ENCODE data around the gene TTLL7.
"Not testable (repeated sequence)": the region's sequence is repeated elsewhere in the genome, so short reads cannot be mapped to it uniquely, and the experiment has no call there.

Gene TTLL7

DNA sequence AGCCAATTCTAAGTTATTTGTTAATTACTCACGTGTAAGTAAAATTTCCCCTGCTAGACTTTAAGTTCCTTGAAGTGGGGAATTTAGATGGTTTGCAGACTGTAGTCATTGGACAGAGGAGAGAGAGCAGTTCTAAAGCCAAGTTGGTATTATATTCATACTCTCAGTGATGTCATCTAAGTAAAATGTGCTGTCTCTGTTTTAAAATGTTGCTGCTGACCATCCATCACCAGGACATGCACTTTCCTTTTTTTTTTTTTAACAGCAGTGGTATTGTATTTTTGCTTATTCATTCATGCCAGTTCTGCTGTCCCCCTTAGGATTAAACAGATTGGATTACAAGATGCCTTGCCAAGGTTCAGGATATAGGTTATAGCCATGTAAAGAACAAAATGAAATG, 2.3 kb downstream of the TTLL7 start:
- DNase-seq (ENCODE audit: low read depth in 2 of 3, low spot score in 2 of 3) = no peak

DNA sequence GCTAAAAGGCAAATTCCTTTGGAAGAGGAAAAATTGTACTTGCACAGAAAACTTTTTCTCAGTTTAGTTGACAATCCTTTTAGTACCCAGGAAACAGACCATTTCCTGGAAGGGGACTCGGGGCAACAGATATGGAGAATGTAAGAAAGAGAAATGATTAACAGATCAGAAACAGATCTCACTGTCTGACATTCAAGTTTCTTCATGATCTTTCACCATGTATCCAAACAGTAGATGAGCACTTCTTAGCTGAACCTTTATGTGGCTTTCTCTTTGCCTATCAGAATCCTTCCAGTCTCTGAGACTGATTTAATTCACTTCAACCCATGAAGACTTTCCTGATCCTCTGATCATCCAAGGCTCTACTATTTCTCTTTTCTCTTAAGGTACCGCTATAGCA, 2.7 kb downstream of the TTLL7 start:
- no peak for DNase-seq (ENCODE audit: low read depth in 2 of 3, low spot score in 2 of 3)

DNA sequence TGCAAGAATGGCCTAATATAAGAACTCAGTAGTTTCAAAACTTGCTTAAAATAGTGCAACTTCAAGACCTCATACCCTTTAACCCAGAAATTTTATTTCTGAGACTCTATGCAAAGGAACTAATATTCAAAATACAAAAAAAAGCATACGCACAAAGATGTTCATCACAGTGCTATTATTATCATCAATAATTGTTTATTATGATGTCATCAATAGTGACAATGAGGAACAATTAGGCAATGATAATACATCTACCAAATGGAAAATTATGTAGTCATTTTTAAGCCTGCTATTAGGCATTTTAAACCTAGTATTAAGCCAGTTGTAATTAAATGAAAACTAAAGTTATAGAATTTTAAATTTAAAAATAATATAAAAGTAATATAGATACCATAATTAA, 3.3 kb downstream of the TTLL7 start:
- DNase-seq (ENCODE audit: low read depth in 2 of 3, low spot score in 2 of 3) = no peak

DNA sequence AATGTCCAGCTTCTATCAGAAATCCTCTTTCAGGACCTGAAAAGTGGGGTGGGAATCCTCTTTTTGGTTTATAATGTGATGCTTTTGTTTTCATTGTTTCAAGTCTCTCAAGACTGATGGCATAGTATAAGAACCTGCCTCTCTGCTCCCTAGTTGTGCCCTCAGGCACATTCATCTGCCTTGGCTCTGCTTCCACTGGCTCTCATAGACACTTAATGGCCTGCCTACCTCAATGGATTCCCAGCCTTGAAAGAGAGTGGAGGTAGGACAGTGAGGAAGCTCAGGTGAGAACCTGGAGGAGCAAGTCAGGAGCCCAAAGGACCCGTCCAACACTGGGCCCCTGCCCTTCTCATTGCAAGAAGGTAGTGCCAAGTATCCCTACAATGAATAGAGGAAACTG, 4.8 kb downstream of the TTLL7 start:
- DNase-seq (ENCODE audit: low read depth in 2 of 3, low spot score in 2 of 3) = no peak

DNA sequence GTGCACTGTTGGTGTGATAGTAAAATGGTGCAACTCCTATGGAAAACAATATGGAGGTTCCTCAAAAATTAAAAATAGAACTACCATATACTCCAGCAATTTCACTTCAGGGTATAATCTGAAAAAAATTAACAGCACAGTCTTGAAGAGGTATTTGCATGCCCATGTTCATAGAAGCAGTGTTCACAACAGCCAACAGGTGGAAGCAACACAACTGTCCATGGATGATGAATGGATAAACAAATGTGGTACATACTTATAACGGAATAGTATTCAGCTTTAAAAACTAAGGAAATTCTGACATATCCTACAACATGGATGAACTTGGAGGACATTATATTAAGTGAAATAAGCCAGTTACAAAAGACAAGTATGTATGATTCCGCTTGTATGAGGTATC, 8.2 kb downstream of the TTLL7 start:
- no peak for DNase-seq (ENCODE audit: low read depth in 2 of 3, low spot score in 2 of 3)

DNA sequence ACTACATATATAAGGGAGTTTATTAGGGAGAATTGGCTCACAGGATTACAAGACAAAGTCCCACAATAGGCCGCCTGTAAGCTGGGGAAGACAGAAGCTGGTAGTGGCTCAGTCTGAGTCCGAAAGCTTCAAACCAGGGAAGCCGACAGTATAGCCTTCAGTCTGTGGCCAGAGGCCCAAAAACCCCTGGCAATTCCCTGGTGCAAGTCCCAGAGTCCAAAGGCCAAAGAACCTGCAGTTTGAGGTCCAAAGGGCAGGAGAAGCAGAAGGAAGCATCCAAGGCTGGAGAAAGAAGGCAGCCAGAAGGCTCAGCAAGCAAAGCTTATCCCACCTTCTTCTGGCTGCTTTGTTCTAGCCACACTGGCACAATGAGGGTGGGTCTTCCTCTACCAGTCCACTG, 13.9 kb downstream of the TTLL7 start:
- DNase-seq (ENCODE audit: low read depth in 2 of 3, low spot score in 2 of 3) = no peak

DNA sequence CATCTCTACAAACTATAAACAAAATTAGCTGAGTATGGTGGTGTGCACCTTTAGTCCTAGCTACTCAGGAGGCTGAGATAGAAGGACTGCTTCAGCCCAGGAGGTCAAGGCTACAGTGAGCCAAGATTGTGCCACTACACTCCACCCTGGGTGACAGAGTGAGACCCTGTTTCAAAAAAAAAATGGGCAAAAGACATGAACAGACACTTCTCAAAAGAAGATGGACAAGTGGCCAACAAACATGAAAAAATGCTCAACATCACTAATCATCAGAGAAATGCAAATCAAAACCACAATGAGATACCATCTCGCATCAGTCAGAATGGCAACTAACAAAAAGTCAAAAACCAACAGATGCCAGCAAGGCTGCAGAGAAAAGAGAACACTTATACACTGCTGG, 15.0 kb downstream of the TTLL7 start:
- not testable (repeated sequence) for DNase-seq (ENCODE audit: low read depth in 2 of 3, low spot score in 2 of 3)

DNA sequence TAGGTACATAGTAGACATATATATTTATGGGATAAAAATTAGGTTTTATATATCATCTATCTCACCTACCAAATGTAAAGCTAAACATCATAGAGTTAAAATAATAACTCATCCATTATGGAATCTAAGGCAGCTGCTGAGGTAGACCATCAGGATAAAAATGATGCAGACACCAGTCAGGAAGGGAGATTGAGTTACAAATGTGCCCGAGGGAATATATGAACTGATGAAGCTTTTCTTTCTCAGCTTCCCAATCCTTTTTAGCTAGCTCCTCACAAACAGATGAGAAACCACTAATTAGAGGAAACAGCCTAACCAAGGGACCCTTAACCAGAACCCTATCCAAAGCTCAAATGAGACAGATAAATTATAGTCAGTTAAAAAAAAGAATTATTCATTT, 20.9 kb downstream of the TTLL7 start:
- DNase-seq (ENCODE audit: low read depth in 2 of 3, low spot score in 2 of 3) = no peak

DNA sequence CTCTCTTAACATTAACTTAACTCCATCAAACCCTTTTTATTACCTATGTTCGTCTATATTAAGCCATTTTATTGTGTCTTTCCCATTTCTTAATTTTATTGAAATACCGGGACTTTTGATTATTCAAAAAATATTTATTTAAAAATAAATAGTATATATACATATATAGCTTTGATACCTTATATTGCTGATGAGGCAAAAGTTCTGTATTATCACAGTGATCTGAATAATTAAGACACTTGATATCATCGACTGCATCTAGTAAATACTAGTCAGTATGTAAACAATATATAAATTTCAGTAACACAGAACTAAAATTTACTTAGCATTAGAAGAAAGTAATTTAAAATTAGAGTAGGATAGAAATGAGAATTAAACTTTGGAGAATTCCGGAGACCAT, 22.0 kb downstream of the TTLL7 start:
- no peak for DNase-seq (ENCODE audit: low read depth in 2 of 3, low spot score in 2 of 3)

DNA sequence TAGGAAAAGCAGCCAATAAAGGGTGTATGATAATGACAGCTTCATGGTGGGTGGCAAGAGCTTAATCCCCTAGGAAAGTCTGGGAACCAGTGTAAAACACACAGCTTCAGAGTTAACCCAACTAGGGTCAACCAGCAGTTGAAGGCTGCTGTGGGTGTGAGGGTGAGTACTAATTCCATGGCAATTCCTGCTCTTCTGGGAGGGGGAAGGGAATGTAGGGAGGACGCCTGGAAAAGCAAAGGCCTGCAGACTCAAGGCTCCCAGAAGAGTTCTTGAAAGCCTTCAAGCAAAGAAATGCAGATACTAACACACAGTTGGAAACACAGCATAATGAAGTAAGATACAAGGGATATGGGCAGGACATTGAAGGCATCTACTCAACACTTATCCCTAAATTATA, 28.1 kb downstream of the TTLL7 start:
- no peak for DNase-seq (ENCODE audit: low read depth in 2 of 3, low spot score in 2 of 3)

DNA sequence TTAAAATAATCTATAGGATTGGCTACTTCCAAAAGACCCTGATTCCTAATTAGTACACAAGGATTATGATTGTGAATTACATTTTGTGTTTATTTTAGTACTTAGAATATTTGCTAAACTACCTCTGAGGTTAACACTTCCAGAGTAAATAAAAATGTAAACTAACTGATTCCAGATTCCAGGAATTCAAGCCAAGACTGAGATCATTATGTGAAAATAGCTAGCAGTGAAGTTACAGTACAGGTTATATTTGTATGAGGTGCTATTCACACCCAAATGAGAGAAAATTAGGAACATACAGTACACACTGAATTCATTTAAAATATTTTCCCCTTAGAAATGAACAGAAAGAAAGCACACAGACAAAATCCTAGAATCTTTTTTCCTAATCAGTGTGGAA, 28.8 kb downstream of the TTLL7 start:
- DNase-seq (ENCODE audit: low read depth in 2 of 3, low spot score in 2 of 3) = no peak

DNA sequence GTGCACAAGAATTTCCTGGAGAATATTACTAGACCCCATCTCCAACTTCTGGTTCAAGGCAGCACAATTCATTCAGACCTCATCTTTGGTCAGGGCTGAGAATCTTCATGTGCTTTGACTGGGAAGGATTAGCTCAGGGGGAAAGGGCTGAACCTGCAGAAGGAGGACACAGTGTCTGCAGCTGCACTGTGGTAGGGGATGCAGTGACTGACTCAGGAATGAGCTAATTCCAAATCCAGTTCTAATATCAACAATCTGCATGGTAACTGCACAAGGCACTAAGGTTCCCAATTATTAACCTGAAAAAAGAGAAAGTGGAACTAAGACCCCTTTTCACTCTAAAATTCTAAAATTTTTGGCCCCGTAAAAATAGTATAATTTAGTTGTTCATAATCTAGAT, 31.6 kb downstream of the TTLL7 start:
- no peak for DNase-seq (ENCODE audit: low read depth in 2 of 3, low spot score in 2 of 3)

DNA sequence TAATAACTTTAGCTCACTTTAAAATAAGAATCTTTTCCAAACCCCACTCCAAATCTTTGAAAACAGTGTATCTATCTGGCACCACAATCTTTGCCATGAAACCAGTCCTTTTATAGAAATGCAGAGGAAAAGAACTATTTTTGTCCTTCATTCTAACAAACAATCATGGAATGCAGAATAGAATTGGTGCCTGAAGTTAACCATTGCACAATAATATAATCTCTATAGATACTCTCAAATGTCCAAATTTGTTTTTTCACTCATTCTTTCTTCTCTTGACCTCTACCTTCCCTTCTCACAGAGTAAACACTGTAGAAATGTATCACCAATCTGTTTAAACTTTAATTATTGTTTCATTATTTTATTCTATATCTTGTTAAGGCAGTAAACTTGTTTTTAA, 34.8 kb downstream of the TTLL7 start:
- DNase-seq (ENCODE audit: low read depth in 2 of 3, low spot score in 2 of 3) = no peak

DNA sequence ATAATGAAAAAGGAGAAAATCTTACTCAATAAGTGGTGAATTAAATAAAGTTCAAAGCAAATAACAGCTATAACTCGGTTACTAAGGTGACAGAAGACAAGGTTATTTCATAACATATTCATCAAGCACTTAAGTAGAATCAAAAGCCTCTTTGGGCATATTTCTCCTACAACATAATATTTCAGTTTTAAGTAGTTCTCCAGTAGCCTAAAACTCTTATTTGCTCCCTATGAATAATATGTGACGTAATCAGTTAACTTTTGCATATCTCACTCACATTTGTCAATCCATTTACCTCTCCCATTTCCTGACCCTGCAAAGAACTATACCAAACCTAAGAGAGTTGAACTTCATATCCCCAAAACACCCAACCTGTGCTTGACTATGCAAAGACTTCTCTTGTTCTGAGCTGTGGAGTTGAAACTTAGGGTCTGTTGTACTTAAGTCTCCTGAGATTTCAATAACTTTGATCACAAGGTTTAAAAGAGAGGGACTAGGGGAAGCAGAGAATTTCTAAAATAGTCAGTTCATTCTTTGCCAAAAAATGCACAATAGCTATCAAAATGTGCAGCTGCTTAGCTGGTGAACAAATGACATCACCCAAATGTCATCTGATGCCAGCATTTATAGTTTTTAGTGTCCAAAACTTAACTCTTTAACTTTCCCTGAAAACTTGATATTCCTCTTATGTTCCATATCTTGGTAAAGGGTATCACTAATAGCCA, 37.2 kb downstream of the TTLL7 start:
- DNase-seq (ENCODE audit: low read depth in 2 of 3, low spot score in 2 of 3) = no peak

DNA sequence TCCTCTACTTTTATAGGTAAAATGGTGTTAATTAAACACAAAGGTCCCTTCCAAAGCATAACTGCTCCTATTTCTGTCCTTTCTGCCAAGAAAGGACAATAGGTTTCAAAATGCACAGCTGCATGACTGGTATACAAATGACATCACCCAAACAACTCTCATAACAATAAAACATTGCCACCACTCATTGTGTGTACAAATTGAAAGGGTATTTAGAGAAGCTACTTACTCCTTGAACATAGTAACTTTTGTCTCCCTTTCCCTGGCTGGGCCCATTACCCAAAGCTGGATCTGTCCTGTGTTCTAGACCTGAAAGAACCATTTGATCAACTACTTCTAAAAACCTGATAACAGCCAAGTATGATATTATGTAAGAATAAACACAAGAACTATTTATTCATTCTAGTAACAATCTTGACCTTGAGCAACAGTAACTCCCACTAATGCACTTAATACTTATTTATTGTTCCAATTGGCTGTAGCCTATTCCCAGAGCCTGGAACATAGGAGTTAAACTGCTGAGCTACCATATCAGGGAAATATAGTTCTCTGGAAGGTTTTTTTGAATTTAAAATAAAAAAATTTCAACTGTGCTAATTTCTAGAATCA, 38.2 kb downstream of the TTLL7 start:
- DNase-seq (ENCODE audit: low read depth in 2 of 3, low spot score in 2 of 3) = no peak

DNA sequence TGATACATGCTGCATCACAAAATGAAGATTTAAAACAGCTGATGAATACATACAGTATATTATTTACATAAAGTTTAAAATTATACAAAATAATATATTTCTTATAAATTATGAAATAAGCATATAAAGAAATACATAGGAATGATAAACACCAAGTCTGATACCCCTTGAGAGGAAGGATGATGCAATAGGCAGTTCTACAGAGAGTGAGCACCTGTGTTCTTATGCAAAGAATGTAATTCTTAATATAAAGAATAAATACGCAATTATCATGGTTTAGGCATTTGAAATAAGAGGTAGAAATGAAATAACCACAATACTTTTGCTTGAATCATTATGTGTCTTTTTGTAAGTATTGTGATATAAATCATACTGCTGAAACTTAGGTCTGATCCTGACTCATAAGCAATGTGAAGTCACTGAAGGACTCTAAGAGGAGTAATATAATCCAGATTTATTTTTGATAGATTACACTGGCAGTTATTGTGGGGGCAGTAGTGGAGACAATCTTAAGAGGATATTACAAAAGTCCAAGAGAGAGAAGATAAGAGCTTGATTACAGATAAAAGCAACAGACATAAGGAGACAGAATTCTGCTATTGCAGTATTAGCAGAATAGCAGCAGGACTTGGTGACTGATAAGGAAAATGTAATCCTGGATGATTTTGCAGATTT, 39.0 kb downstream of the TTLL7 start:
- no peak for DNase-seq (ENCODE audit: low read depth in 2 of 3, low spot score in 2 of 3)

DNA sequence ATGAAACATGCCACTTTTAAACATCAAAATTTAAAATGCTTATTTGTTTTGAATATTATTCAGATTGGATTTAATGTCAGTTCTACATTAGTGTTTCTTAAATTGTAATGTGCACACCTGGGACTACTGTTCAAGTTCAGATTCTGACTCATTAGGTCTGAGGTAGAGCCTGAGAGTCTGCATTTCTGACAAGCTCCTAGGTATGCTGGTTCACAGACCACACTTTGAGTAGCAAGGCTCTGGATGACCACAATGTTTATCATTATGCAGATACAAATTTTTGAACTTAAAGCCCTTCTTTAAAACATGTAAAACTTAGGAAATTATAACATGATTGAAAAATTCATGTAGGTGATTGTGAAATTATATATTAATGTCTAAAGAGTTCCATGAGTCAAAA, 40.2 kb downstream of the TTLL7 start:
- DNase-seq (ENCODE audit: low read depth in 2 of 3, low spot score in 2 of 3) = no peak

DNA sequence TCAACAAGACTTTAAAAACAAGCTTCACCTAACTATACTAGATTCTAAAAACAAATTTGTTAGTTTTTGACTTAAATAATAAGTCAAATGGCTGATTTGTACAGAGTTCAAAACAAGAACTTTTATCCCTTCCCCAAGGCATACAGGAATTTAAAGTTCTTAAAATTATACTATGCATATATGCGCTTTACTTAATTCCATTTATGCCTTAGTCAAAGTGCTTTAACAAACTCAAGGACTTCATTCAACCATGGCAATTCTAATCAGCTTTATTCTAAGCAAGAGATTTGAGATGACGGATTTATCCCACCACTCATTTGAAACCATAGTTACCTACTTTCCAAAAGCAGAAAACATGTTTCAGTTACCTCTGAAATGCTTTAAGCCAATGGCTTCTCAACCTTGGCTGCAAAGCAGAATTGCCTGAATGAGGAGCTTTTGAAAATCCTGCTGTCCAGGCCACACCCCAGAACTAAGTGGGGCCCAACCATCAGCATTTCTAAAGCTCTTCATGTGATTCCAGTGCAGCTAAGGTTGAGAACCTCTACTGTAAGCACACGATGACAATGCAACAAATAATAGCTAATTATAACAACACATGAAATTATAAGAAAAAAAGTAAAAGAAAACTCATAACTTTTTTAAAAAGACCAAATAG, 44.6 kb downstream of the TTLL7 start:
- DNase-seq (ENCODE audit: low read depth in 2 of 3, low spot score in 2 of 3) = no peak

DNA sequence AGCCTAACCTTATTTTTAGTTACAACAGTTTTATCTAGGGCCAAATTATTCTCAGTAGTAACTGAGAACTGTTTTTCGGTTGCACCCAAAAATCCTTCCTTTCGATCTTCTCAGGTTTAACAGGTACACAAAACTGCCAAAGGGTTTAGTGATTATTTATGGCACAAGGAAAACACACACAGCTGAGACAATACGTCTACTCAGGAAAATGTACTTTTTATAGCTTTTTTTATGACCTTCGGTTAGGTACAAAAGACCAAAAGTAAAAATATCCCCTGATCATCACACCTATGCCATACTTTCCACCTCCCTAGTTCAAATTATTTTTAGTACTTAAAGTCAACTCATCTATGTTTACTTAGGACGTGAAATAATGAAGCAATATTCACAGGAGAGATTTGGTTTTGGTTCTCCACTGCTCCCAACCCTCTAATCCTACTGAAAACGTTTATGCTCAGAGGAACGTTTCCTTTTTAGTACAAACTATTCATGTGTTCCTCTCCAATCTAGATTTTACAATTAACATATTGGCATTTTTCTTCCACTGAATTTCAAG, 48.7 kb downstream of the TTLL7 start:
- no peak for DNase-seq (ENCODE audit: low read depth in 2 of 3, low spot score in 2 of 3)

DNA sequence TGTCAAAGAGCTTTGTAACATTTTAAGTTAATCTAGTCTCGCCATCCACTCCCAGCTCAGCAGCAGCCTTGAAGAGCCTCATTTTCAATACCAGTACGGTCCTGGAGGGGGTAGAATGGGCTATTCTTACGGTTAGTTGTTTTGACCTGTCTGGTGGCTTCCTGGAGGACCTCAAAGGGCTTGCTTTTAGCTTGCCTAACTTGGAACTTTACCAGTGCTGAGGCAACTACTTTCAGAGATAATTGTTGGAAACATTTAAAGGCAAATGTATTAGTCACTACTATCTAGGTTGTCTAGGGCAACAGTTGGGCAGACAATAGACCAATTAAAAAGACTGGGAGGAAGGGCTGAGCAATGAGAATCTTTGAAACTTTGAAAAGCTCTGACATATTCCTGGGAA, 56.0 kb downstream of the TTLL7 start:
- no peak for DNase-seq (ENCODE audit: low read depth in 2 of 3, low spot score in 2 of 3)

DNA sequence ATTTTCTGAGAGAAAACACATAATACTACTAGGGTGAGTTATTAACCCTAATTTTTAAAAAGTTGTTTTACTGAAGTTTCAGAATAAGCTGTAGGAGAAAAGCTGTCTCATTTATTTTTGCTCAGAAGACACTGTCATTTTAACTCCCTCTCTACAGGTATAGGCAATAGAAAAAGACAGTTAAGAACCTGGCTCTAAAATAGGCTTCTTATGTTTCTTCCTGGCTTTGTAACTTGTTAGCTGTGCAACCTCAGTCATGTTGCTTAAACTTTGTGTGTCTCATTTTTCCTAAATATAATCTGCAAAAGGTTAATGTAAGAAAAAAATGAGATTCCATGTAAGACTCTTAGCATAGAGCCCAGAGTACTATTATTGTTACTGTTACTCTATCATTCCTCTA, 64.4 kb downstream of the TTLL7 start:
- DNase-seq (ENCODE audit: low read depth in 2 of 3, low spot score in 2 of 3) = no peak

DNA sequence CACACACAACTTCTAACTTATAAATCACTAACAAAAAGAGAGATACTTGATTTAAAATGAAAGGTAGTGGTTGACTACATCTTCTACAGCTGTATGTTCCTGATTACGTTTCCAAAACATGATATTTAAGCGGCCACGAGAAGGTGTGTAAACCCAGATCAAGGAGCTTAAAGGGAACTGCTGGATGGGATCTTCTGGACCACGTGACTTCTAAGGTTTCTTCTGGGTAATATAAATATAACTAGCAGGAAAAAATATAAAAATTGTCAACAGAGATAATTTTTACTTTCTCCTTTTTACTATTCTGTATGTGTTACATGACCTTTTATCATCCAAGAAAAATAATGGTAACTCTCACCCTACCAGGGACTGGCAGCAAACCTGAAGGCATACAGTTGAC, 66.2 kb downstream of the TTLL7 start:
- no peak for DNase-seq (ENCODE audit: low read depth in 2 of 3, low spot score in 2 of 3)
